Astrocyte (in vitro differentiated cells and primary cell): Measurements from ENCODE around the gene DHCR7. TPM values are rescaled to one million over a fixed set of nuclear protein-coding genes. Genes with fewer than 3 reads are reported as not detected.
A peak's percentile ranks its signal among the peaks of the same experiment; 100 is the strongest.

ENCODE experiments used
- DNase-seq: peaks from one replicate; pipeline ENCODE4 v3.0.0-alpha.2; 2010; ENCODE audit warnings: low read depth
- FAIRE-seq: peaks from 2 replicates; lab custom pipeline; 2011; peaks lifted over from hg19 to GRCh38; lab: Jason Lieb, UNC
- H2AFZ ChIP-seq: 2 replicates; pipeline ENCODE4 v1.6.0; 2012; ENCODE audit warnings: low read depth, low read length, inconsistent platforms
- H3K27ac ChIP-seq: 2 replicates; pipeline ENCODE4 v1.5.1; 2011; ENCODE audit warnings: low read depth, low read length, inconsistent platforms
- H3K27me3 ChIP-seq: 2 replicates; pipeline ENCODE4 v1.6.0; 2011; ENCODE audit warnings: low read length, inconsistent platforms; ENCODE audit not compliant: insufficient read depth
- H3K36me3 ChIP-seq: 2 replicates; pipeline ENCODE4 v1.5.1; 2011; ENCODE audit warnings: low read length, inconsistent platforms; ENCODE audit not compliant: insufficient read depth
- H3K4me1 ChIP-seq: 2 replicates; pipeline ENCODE4 v1.5.1; 2011; ENCODE audit warnings: low read length, inconsistent platforms; ENCODE audit not compliant: insufficient read depth
- H3K4me2 ChIP-seq: 2 replicates; pipeline ENCODE4 v1.6.0; 2012; ENCODE audit warnings: low read length, inconsistent platforms
- H3K4me3 ChIP-seq: 2 replicates; pipeline ENCODE4 v1.5.1; 2011; ENCODE audit warnings: low read depth, mild to moderate bottlenecking, low read length, inconsistent platforms; ENCODE audit not compliant: insufficient read depth
- H3K79me2 ChIP-seq: 2 replicates; pipeline ENCODE4 v1.6.0; 2012; ENCODE audit warnings: mild to moderate bottlenecking, low read length, inconsistent platforms; ENCODE audit not compliant: insufficient read depth
- H3K9ac ChIP-seq: 2 replicates; pipeline ENCODE4 v1.6.0; 2012; ENCODE audit warnings: mild to moderate bottlenecking, low read length, inconsistent platforms
- H3K9me3 ChIP-seq: 2 replicates; pipeline ENCODE4 v1.5.1; 2012; ENCODE audit warnings: low read depth, mild to moderate bottlenecking, low read length, inconsistent platforms; ENCODE audit not compliant: insufficient read depth
- H4K20me1 ChIP-seq: 2 replicates; pipeline ENCODE4 v1.6.0; 2012; ENCODE audit warnings: low read length, inconsistent platforms; ENCODE audit not compliant: insufficient read depth
- H3K27ac Mint-ChIP-seq: one replicate; pipeline ENCODE4 v1.8.0; 2021; ENCODE audit warnings: mild to moderate bottlenecking, mixed read lengths; ENCODE audit not compliant: unreplicated experiment
- H3K27me3 Mint-ChIP-seq: one replicate; pipeline ENCODE4 v1.8.0; 2021; ENCODE audit warnings: low read depth, mixed read lengths; ENCODE audit not compliant: unreplicated experiment
- H3K36me3 Mint-ChIP-seq: one replicate; pipeline ENCODE4 v1.8.0; 2021; ENCODE audit warnings: low read depth, mixed read lengths; ENCODE audit not compliant: unreplicated experiment
- H3K4me1 Mint-ChIP-seq: one replicate; pipeline ENCODE4 v1.8.0; 2021; ENCODE audit warnings: low read depth, mixed read lengths; ENCODE audit not compliant: unreplicated experiment
- H3K4me3 Mint-ChIP-seq: one replicate; pipeline ENCODE4 v1.8.0; 2021; ENCODE audit warnings: mild to moderate bottlenecking, moderate library complexity, mixed read lengths; ENCODE audit not compliant: unreplicated experiment
- H3K9me3 Mint-ChIP-seq: one replicate; pipeline ENCODE4 v1.8.0; 2021; ENCODE audit warnings: mild to moderate bottlenecking, mixed read lengths; ENCODE audit not compliant: unreplicated experiment
- CTCF ChIP-seq: IDR thresholded peaks from 2 replicates; pipeline ENCODE4 v1.5.1; 2011; ENCODE audit warnings: low read depth, mild to moderate bottlenecking, inconsistent platforms, low read length, moderate library complexity; ENCODE audit not compliant: insufficient read depth
- EZH2 ChIP-seq: IDR thresholded peaks from 2 replicates; pipeline ENCODE4 v1.6.1; 2012; ENCODE audit warnings: mild to moderate bottlenecking, low read length, inconsistent platforms; ENCODE audit not compliant: insufficient read depth
- total RNA-seq: library from RNA; stranded (reverse); gene quantifications from 2 replicates; pipeline ENCODE4 v1.2.1, GENCODE V29; 2021

Gene DHCR7
- total RNA-seq, 1 donor from 2014 or later = 92.8 TPM

DNA sequence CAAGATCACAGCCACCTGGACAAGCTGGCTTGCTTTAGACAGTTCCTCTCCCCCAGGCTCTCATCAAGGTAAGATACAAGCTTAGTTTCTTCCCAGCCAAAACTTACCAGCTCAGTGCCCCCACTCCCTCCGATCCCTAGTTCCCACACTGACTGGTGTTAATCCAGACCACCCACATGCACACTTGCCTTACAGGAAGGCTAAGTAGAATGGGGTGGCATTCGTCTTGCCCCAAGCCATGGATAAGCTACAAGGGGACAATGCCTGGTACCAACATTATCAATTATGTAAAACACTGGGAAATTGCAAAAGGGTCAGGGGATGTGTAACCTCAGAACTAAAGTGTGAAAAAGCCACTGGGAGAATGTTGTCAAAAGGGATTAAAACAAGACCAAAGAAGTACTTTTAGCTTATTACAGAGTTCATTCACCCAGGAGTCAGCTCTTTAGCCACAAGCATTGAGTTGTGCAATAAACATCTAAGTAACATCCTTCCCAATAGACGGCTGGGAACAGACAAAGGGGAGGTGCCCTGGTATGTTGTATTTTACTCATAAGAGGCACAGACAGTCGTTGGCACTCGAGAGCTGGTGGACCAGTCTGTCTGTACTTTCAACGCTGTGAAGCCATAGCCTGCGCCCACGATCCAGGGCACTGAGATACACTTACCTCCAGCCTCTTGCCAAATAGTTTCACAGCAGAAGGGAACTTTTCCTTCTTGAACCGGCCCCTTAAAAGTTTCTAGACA is 1.1 kb downstream of the DHCR7 start:
- H3K9ac ChIP-seq = peak overlapping the region; percentile 89
- no peak for FAIRE-seq
- H3K27me3 Mint-ChIP-seq = no peaks in the 10 kb centered on the region
- H3K36me3 Mint-ChIP-seq = peaks cover 19% of the 10 kb centered on the region
- H3K79me2 ChIP-seq = peaks cover 14% of the 10 kb centered on the region
- H3K9me3 ChIP-seq = no peaks in the 10 kb centered on the region
- no peaks in the 10 kb centered on the region for H3K9me3 Mint-ChIP-seq
- peaks cover 16% of the 10 kb centered on the region for H3K4me1 ChIP-seq
- TF ChIP-seq EZH2 (no peak), CTCF (no peak)
- H3K4me1 Mint-ChIP-seq = peaks cover 8% of the 10 kb centered on the region
- peak overlapping the region; percentile 91 for H3K4me3 ChIP-seq
- peaks cover 31% of the 10 kb centered on the region for H4K20me1 ChIP-seq
- peak overlapping the region; percentile 93 for H3K4me3 Mint-ChIP-seq
- H3K4me2 ChIP-seq = peak overlapping the region; percentile 100
- H3K27ac Mint-ChIP-seq = no peak overlapping the region
- H3K27me3 ChIP-seq = no peaks in the 10 kb centered on the region
- peaks cover 15% of the 10 kb centered on the region for H3K36me3 ChIP-seq
- peak overlapping the region; percentile 54 for H2AFZ ChIP-seq
- no peak overlapping the region for H3K27ac ChIP-seq
- peak; percentile 57 for DNase-seq

DNA sequence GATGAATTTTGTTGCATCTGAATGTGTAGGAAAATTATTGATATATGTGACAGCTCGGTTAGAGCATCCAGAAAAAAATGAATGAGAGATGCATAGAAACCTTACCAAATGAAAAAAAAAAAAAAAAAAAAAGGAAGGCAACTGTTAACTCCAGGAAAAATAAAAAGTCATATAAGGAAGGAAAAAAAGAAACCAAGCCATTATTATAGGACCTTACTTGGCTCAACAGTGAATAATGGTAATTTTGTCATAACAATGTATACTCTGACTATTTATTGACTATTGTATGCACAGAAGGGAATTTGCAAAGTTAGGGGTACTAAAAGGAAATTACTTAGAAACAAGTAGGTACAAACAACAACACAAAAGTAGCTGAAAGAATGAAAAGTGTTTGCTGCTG is 2.0 kb downstream of the DHCR7 start:
- no peak overlapping the region for H3K27ac Mint-ChIP-seq
- no peak overlapping the region for H3K4me2 ChIP-seq
- peaks cover 23% of the 10 kb centered on the region for H4K20me1 ChIP-seq
- H3K4me1 Mint-ChIP-seq = peaks cover 4% of the 10 kb centered on the region
- H3K36me3 Mint-ChIP-seq = peaks cover 22% of the 10 kb centered on the region
- H3K27ac ChIP-seq = no peak overlapping the region
- H2AFZ ChIP-seq = no peak overlapping the region
- peaks cover 17% of the 10 kb centered on the region for H3K36me3 ChIP-seq
- H3K4me3 Mint-ChIP-seq = no peak overlapping the region
- TF ChIP-seq CTCF (no peak), EZH2 (no peak)
- peaks cover 16% of the 10 kb centered on the region for H3K4me1 ChIP-seq
- no peaks in the 10 kb centered on the region for H3K9me3 ChIP-seq
- peaks cover 14% of the 10 kb centered on the region for H3K79me2 ChIP-seq
- no peaks in the 10 kb centered on the region for H3K27me3 Mint-ChIP-seq
- H3K4me3 ChIP-seq = no peak overlapping the region
- H3K27me3 ChIP-seq = no peaks in the 10 kb centered on the region
- no peak overlapping the region for H3K9ac ChIP-seq
- FAIRE-seq (no peak), DNase-seq (no peak)
- H3K9me3 Mint-ChIP-seq = no peaks in the 10 kb centered on the region

DNA sequence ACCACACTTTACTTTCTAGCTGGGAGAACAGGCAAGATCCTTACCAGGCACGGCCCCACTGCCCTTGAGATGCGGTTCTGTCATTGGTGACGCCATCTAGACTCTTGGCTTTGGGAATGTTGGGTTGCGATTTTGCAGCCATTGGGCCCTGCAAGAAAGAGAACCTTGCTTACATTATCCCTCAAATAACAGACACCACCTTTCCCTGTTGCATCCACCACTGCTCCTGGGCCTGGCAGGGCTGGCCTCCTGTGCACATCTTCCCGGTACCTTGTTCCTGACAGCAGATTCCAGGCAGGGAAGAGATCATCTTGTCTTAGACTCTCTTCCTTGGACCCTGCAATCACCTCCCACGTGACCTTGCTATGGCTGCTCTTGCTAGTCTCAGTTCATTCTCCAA is 3.4 kb downstream of the DHCR7 start:
- peaks cover 24% of the 10 kb centered on the region for H4K20me1 ChIP-seq
- H3K36me3 ChIP-seq = peaks cover 24% of the 10 kb centered on the region
- Mint-ChIP-seq H3K27me3 (no peaks in the 10 kb centered on the region), H3K4me3 (no peak overlapping the region), H3K9me3 (no peaks in the 10 kb centered on the region), H3K36me3 (peaks cover 26% of the 10 kb centered on the region), H3K27ac (no peak overlapping the region), H3K4me1 (peaks cover 4% of the 10 kb centered on the region)
- no peak overlapping the region for H3K4me3 ChIP-seq
- no peak for DNase-seq
- TF ChIP-seq EZH2 = no peak
- TF ChIP-seq CTCF = no peak
- no peaks in the 10 kb centered on the region for H3K9me3 ChIP-seq
- H3K27me3 ChIP-seq = no peaks in the 10 kb centered on the region
- no peak for FAIRE-seq
- peaks cover 14% of the 10 kb centered on the region for H3K79me2 ChIP-seq
- H3K4me1 ChIP-seq = peaks cover 16% of the 10 kb centered on the region
- H3K9ac ChIP-seq = no peak overlapping the region
- no peak overlapping the region for H2AFZ ChIP-seq
- no peak overlapping the region for H3K27ac ChIP-seq
- no peak overlapping the region for H3K4me2 ChIP-seq
